ENCODE data around the gene MYO7B. TPM values are rescaled to one million over a fixed set of nuclear protein-coding genes. Genes with fewer than 3 reads are reported as not detected.

MYO7B gene
- total and polyA plus RNA-seq, 8 donors: 0.61 to 2.4 (median 1.00) TPM

DNA sequence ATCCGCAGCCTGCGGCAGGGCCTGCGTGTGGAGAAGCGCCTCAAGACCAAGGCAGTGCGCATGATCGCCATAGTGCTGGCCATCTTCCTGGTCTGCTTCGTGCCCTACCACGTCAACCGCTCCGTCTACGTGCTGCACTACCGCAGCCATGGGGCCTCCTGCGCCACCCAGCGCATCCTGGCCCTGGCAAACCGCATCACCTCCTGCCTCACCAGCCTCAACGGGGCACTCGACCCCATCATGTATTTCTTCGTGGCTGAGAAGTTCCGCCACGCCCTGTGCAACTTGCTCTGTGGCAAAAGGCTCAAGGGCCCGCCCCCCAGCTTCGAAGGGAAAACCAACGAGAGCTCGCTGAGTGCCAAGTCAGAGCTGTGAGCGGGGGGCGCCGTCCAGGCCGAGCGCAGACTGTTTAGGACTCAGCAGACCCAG lies 115.9 kb downstream of the MYO7B start:
- DNase-seq (peak in 1 of 4 donors; percentile 68), ATAC-seq (no peak)
- Histone ChIP-seq H3K9me3 (no peaks in the 10 kb centered on the region), H3K4me3 (no peak overlapping the region), H3K4me1 (peaks cover 4 to 43% of the 10 kb centered on the region in 2 donors), H3K36me3 (peaks cover 0 to 20% of the 10 kb centered on the region in 2 donors), H3K27me3 (no peaks in the 10 kb centered on the region), H3K27ac (no peak overlapping the region)
- intact Hi-C loops (cut with DNase I): no loop called here
- TF ChIP-seq, protein P1, sequence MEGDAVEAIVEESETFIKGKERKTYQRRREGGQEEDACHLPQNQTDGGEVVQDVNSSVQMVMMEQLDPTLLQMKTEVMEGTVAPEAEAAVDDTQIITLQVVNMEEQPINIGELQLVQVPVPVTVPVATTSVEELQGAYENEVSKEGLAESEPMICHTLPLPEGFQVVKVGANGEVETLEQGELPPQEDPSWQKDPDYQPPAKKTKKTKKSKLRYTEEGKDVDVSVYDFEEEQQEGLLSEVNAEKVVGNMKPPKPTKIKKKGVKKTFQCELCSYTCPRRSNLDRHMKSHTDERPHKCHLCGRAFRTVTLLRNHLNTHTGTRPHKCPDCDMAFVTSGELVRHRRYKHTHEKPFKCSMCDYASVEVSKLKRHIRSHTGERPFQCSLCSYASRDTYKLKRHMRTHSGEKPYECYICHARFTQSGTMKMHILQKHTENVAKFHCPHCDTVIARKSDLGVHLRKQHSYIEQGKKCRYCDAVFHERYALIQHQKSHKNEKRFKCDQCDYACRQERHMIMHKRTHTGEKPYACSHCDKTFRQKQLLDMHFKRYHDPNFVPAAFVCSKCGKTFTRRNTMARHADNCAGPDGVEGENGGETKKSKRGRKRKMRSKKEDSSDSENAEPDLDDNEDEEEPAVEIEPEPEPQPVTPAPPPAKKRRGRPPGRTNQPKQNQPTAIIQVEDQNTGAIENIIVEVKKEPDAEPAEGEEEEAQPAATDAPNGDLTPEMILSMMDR (IDR thresholded peaks at IDR 0.05): no peak

DNA sequence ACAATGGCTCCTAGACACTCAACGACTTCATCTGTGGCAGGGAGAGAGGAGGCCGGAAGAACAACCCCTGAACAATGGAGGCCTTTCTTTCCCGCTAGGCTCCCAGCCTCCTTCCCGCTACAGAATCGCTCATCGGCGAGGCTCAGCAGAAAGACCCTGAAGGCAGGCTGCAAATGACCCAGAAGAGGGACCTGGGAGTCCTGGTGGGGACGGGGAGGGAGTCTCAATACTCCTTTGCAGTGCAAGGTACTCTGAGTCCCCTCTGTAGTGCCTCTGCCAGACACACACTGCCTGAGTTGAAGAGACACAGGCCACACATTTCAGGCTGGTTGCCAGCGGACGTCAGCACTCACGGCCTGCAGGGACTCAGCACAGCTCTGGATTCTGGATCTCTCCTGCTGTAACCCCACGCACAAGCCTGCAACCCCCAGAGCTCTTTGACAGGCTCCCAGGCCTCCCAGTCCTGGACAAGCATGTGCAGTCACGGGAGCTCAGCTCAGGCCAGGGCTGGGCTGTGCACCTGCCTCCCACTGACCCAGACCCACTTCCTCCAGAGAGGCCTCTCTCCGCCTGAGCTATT lies 116.6 kb downstream of the MYO7B start:
- H3K4me1 ChIP-seq: peaks cover 4 to 37% of the 10 kb centered on the region in 2 donors
- no peaks in the 10 kb centered on the region for H3K27me3 ChIP-seq
- intact Hi-C loops (cut with DNase I): no loop called here
- H3K27ac ChIP-seq: peak overlapping the region in 1 of 2 donors; percentile 11
- H3K9me3 ChIP-seq: no peaks in the 10 kb centered on the region
- H3K36me3 ChIP-seq: peaks cover 0 to 27% of the 10 kb centered on the region in 2 donors
- DNase-seq (peak in 2 of 4 donors; percentile 45 to 59), ATAC-seq (no peak)
- TF ChIP-seq, protein P1 (IDR thresholded peaks at IDR 0.05): no peak
- H3K4me3 ChIP-seq: no peak overlapping the region

DNA sequence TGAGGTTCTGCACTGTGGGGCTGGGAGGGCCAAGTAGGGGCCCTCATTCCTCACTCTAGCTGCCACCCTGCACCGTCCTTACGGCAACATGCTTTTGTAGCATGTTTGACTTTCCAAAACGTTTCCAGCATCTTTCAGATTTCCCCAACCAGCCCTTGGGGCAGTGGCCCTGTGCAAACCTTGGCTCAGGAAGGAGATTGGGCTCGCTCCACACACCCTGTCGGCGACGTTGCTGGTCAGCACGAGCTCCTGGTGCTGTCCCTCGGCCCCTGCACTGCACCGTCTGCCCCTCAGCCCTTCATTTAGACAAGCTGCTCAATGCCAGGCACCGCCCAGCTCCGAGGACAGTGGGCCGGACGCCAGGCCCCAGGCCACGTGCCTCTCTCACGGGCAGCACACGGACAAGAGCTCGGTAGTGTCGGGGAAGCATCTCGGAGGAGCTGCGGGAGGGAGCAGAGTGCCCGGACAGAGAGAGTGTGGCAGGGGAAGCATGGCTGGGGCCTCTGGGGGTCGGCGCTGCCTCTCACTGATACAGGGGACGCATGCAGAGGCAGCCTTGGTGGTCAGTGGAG lies 117.4 kb downstream of the MYO7B start:
- TF ChIP-seq, protein P1 (IDR thresholded peaks at IDR 0.05): no peak
- H3K36me3 ChIP-seq: peaks cover 0 to 27% of the 10 kb centered on the region in 2 donors
- peak in 1 of 4 donors; percentile 55 for DNase-seq
- H3K4me3 ChIP-seq: no peak overlapping the region
- H3K9me3 ChIP-seq: no peaks in the 10 kb centered on the region
- peak overlapping the region in 1 of 2 donors; percentile 11 for H3K27ac ChIP-seq
- intact Hi-C loops (cut with DNase I): no loop called here
- H3K27me3 ChIP-seq: no peaks in the 10 kb centered on the region
- H3K4me1 ChIP-seq: peaks cover 4 to 28% of the 10 kb centered on the region in 2 donors
- no peak for ATAC-seq

DNA sequence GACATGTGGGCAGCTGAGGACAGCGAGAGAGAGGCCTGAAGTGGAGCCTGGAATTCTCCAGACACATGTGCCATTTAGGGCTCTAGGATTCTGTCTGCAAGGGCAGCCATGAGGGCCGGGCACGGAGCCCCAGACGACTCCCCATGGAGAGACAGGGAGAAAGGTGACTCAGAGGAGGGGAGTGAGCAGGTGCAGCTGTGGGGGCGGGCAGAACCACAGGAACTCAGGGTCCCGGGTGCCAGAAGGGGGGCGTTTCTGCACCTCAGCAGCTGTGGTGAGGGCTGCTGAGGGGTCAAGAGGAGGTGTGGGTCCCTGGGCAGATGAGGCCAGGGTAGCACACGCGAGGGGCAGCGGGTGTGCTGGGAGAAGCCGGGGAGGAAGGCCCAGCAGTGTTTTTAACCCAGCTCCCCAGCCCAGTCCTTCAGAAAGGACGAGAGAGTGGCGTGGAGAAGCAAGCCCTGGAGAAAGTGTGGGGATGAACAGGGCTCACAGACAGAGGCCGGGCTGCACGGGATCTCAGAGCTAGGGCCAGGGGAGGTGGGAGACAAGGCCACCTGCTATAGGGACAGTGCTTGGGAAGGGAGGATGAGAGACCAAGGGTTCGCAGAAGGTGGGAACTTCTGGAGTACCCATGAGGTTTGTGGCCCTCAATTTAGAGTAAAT lies 118.1 kb downstream of the MYO7B start:
- intact Hi-C loops (cut with DNase I): no loop called here
- no peak overlapping the region for H3K27ac ChIP-seq
- H3K9me3 ChIP-seq: no peaks in the 10 kb centered on the region
- H3K4me1 ChIP-seq: peaks cover 4 to 25% of the 10 kb centered on the region in 2 donors
- H3K36me3 ChIP-seq: peaks cover 0 to 29% of the 10 kb centered on the region in 2 donors
- no peaks in the 10 kb centered on the region for H3K27me3 ChIP-seq
- ATAC-seq: no peak
- H3K4me3 ChIP-seq: no peak overlapping the region
- TF ChIP-seq, protein P1 (IDR thresholded peaks at IDR 0.05): no peak
- peak in 1 of 4 donors; percentile 59 for DNase-seq
